ENCODE results near the gene SLC35D2.
"Not testable (repeated sequence)": the region's sequence is repeated elsewhere in the genome, so short reads cannot be mapped to it uniquely, and the experiment has no call there.

Gene SLC35D2

GRCh38 chr9:96320749-96321280 is 62.7 kb downstream of the SLC35D2 start:
- no peaks in the 10 kb centered on the region for H3K9me3 ChIP-seq
- no peaks in the 10 kb centered on the region for H3K27me3 ChIP-seq
- H3K4me1 ChIP-seq (ENCODE audit: control insufficient read depth in 1 of 2, insufficient read depth in 1 of 2, low read depth in 1 of 2, low read length in 1 of 2) = no peaks in the 10 kb centered on the region
- TF ChIP-seq CTCF (IDR thresholded peaks at IDR 0.05) = no peak
- no peak overlapping the region for H3K27ac ChIP-seq
- H3K36me3 ChIP-seq = peaks cover 8% of the 10 kb centered on the region
- H3K4me3 ChIP-seq (ENCODE audit: low read depth in 1 of 2, low read length in 1 of 2) = no peak overlapping the region

GRCh38 chr9:96318921-96319565 is 64.5 kb downstream of the SLC35D2 start:
- peaks cover 8% of the 10 kb centered on the region for H3K36me3 ChIP-seq
- no peak for TF ChIP-seq CTCF (IDR thresholded peaks at IDR 0.05)
- H3K27me3 ChIP-seq = no peaks in the 10 kb centered on the region
- H3K4me3 ChIP-seq (ENCODE audit: low read depth in 1 of 2, low read length in 1 of 2) = no peak overlapping the region
- H3K4me1 ChIP-seq (ENCODE audit: control insufficient read depth in 1 of 2, insufficient read depth in 1 of 2, low read depth in 1 of 2, low read length in 1 of 2) = no peaks in the 10 kb centered on the region
- no peak overlapping the region for H3K27ac ChIP-seq
- no peaks in the 10 kb centered on the region for H3K9me3 ChIP-seq

- peak; percentile 42 for TF ChIP-seq CTCF (IDR thresholded peaks at IDR 0.05)
- H3K27ac ChIP-seq = no peak overlapping the region
- no peaks in the 10 kb centered on the region for H3K9me3 ChIP-seq
- no peaks in the 10 kb centered on the region for H3K27me3 ChIP-seq
- no peaks in the 10 kb centered on the region for H3K4me1 ChIP-seq (ENCODE audit: control insufficient read depth in 1 of 2, insufficient read depth in 1 of 2, low read depth in 1 of 2, low read length in 1 of 2)
- peaks cover 8% of the 10 kb centered on the region for H3K36me3 ChIP-seq
- H3K4me3 ChIP-seq (ENCODE audit: low read depth in 1 of 2, low read length in 1 of 2) = no peak overlapping the region
These were observed 66.1 kb downstream of the SLC35D2 start for GRCh38 chr9:96317335-96317980.

- H3K9me3 ChIP-seq = no peaks in the 10 kb centered on the region
- no peak overlapping the region for H3K27ac ChIP-seq
- H3K4me3 ChIP-seq (ENCODE audit: low read depth in 1 of 2, low read length in 1 of 2) = no peak overlapping the region
- no peak for TF ChIP-seq CTCF (IDR thresholded peaks at IDR 0.05)
- H3K4me1 ChIP-seq (ENCODE audit: control insufficient read depth in 1 of 2, insufficient read depth in 1 of 2, low read depth in 1 of 2, low read length in 1 of 2) = no peaks in the 10 kb centered on the region
- H3K36me3 ChIP-seq = no peaks in the 10 kb centered on the region
- H3K27me3 ChIP-seq = peaks cover 8% of the 10 kb centered on the region
These were observed 73.7 kb downstream of the SLC35D2 start for GRCh38 chr9:96309850-96310249.

- H3K4me1 ChIP-seq (ENCODE audit: control insufficient read depth in 1 of 2, insufficient read depth in 1 of 2, low read depth in 1 of 2, low read length in 1 of 2); H3K27me3 ChIP-seq; H3K4me3 ChIP-seq (ENCODE audit: low read depth in 1 of 2, low read length in 1 of 2); H3K27ac ChIP-seq; H3K36me3 ChIP-seq; H3K9me3 ChIP-seq: not testable (repeated sequence)
These were observed 76.6 kb downstream of the SLC35D2 start for GRCh38 chr9:96306958-96307357.

- Histone ChIP-seq H3K9me3 (no peaks in the 10 kb centered on the region), H3K27ac (no peak overlapping the region), H3K4me3 (ENCODE audit: low read depth in 1 of 2, low read length in 1 of 2) (no peak overlapping the region), H3K27me3 (peaks cover 8% of the 10 kb centered on the region), H3K36me3 (no peaks in the 10 kb centered on the region), H3K4me1 (ENCODE audit: control insufficient read depth in 1 of 2, insufficient read depth in 1 of 2, low read depth in 1 of 2, low read length in 1 of 2) (no peaks in the 10 kb centered on the region)
- no peak for TF ChIP-seq CTCF (IDR thresholded peaks at IDR 0.05)
These were observed 78.3 kb downstream of the SLC35D2 start for GRCh38 chr9:96305171-96305570.

Measured in neutrophil (primary cell).